GM06990 (cell line): ENCODE measurements around the gene PHTF1.
A peak's percentile ranks its signal among the peaks of the same experiment; 100 is the strongest.

Source experiments
- DNase-seq: peaks from one replicate; pipeline ENCODE4 v3.0.0-alpha.2; 2011; ENCODE audit not compliant: insufficient read length; ENCODE audit errors: extremely low read depth
- H3K27me3 ChIP-seq: replicated peaks from 2 replicates; pipeline ENCODE4 v1.6.0; 2011; ENCODE audit warnings: low read length; ENCODE audit not compliant: control insufficient read depth, insufficient read depth
- H3K36me3 ChIP-seq: 2 replicates; pipeline ENCODE4 v1.5.1; 2011; ENCODE audit warnings: low read length; ENCODE audit not compliant: control insufficient read depth, insufficient read depth
- H3K4me3 ChIP-seq: replicated peaks from 2 replicates; pipeline ENCODE4 v1.5.1; 2011; ENCODE audit warnings: low read depth, mild to moderate bottlenecking, control low read depth, low read length
- TF ChIP-seq, protein P1 (sequence below): IDR thresholded peaks from 2 replicates; pipeline ENCODE4 v1.5.1; 2011; ENCODE audit warnings: low read length, control low read depth, mild to moderate bottlenecking, inconsistent platforms; ENCODE audit not compliant: insufficient read depth, poor library complexity, severe bottlenecking

The PHTF1 gene

DNA sequence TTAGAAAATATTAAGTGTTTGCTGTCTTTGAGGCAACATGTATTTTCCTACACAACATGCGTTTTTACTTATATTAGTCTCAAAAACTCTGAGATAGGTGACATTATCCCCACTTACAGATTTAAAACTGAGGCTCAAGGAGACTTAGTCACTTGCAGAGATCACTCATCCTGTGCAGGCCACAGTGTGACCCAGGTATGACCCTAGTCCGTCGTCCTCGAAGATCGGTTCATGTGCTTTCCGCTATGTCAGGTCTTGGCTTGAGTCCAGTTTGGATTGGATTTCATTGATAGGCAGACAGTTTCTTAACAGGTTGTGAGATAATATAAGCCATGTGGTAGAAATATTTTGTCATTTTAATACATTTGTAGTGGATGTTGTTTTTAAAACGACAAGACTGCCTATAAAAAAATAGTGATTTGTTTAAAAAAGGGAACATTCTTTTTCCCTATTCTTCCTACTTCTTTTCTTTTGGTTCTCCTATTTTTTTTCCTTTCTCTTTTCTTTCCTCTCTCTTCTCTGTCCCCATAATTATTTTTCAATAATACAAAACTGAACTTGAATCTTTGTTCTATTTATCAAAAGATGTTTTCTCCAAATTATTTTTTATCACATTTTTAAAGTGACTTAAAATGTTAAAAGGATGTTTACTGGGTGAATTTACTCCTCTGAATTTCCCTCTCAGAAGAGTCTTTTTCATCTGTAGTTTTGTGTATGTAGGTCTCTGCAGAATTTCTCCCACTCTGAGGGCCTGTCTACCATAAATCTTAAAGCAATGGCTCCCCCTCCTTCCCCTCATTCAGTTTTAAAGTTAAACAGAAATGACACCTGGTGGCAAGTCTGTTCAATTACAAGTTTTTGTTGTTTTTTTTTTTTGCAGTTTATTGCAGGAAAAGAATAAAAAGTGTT is 81.8 kb downstream of the PHTF1 start:
- Histone ChIP-seq H3K27me3 (no peaks in the 10 kb centered on the region), H3K36me3 (no peaks in the 10 kb centered on the region), H3K4me3 (no peak overlapping the region)
- TF ChIP-seq, protein P1, sequence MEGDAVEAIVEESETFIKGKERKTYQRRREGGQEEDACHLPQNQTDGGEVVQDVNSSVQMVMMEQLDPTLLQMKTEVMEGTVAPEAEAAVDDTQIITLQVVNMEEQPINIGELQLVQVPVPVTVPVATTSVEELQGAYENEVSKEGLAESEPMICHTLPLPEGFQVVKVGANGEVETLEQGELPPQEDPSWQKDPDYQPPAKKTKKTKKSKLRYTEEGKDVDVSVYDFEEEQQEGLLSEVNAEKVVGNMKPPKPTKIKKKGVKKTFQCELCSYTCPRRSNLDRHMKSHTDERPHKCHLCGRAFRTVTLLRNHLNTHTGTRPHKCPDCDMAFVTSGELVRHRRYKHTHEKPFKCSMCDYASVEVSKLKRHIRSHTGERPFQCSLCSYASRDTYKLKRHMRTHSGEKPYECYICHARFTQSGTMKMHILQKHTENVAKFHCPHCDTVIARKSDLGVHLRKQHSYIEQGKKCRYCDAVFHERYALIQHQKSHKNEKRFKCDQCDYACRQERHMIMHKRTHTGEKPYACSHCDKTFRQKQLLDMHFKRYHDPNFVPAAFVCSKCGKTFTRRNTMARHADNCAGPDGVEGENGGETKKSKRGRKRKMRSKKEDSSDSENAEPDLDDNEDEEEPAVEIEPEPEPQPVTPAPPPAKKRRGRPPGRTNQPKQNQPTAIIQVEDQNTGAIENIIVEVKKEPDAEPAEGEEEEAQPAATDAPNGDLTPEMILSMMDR = peak; percentile 34
- no peak for DNase-seq

DNA sequence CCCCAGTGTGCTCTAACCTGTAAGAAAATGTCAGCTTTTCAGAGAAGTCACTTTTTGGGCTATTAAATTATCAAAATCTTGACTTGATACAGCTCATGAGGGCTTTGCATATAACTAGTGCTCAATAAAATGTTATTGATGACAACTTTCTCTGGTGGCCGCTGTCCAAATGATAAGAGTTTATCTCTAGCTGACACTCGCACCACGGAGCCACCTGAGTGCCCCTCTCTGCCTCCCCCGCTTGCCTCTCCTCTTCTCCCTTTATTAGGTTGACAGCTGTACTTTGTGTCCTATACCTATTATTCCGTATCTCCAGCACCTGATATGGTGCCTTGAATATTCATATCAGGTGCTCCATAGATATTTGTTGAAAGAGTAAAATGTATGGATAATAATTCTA is 82.8 kb downstream of the PHTF1 start:
- H3K36me3 ChIP-seq = no peaks in the 10 kb centered on the region
- TF ChIP-seq, protein P1 = no peak
- H3K27me3 ChIP-seq = no peaks in the 10 kb centered on the region
- DNase-seq = no peak
- H3K4me3 ChIP-seq = no peak overlapping the region

DNA sequence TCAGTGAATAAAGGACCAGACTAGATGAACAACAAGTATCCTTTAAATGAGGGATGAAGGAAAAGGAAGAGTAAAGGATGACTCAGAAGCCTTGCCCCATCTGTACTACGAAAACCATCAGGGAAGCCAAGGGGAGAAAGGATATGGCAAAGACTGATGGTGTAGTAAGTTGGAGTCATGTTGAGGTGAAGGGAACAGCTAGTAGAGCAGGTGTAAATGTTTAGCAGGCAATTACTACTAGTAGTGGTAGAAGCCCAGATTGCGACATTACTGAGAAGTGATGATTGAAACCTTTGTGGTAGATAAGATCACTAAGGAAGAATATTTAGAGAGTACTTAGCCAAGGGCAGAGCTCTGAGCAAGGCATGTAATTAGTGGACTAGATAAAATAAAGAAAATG is 84.0 kb downstream of the PHTF1 start:
- DNase-seq = no peak
- TF ChIP-seq, protein P1 = no peak

DNA sequence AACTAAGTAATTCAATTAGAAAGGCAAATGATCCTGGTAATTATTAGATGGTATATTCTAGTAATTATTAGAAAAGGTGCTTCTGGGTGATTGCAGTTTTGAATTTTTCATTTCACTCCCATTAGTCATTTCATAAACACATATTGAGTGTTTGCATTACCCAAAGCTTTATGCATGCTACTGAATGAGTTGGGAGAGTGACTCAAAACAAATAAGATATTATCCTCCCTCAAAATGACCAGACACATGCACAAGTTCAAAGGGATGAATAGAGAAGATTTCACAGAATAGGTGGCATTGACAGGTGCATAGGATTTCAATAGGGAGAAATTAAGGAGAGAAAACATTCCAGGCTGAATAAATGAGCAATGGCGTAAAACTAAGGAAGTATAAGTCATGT is 84.7 kb downstream of the PHTF1 start:
- no peak overlapping the region for H3K4me3 ChIP-seq
- TF ChIP-seq, protein P1 = no peak
- H3K36me3 ChIP-seq = no peaks in the 10 kb centered on the region
- no peak for DNase-seq
- no peaks in the 10 kb centered on the region for H3K27me3 ChIP-seq

More for the DNA sequence above, 84.0 kb downstream of the PHTF1 start:
- H3K36me3 ChIP-seq = no peaks in the 10 kb centered on the region
- no peak overlapping the region for H3K4me3 ChIP-seq
- H3K27me3 ChIP-seq = no peaks in the 10 kb centered on the region

DNA sequence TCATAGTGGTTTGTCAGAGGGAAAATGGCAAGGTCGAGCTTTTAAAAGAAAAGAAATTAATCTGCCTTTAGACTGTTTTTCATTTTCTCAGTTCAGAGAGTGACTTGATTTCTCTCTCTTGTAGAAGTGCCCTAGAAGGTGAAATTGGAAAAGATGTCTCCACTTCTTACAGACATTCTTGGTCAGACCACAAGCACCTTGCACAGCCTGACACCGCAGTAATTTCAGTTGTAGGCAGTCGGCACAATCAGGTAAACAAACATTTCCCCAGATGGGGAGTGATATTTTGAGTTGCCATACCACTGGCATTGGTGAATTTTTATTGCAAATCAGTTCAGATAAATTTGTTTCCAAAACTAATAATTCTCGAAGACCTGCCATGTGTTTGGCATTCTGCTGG is 86.8 kb downstream of the PHTF1 start:
- H3K27me3 ChIP-seq = no peaks in the 10 kb centered on the region

More for the DNA sequence above, 86.8 kb downstream of the PHTF1 start:
- DNase-seq = no peak
- no peak overlapping the region for H3K4me3 ChIP-seq
- TF ChIP-seq, protein P1 = no peak
- no peaks in the 10 kb centered on the region for H3K36me3 ChIP-seq
